ENCODE measurements around the gene PSMC5.

PSMC5 gene

GRCh38 chr17:63821804-63822203 is 5.4 kb upstream of the PSMC5 start:
- DNase-seq = no peak

- DNase-seq = no peak
These were observed 4.7 kb upstream of the PSMC5 start for GRCh38 chr17:63822537-63822936.

GRCh38 chr17:63823659-63824331 is 3.4 kb upstream of the PSMC5 start:
- no peak for DNase-seq

GRCh38 chr17:63824362-63824761 is 2.9 kb upstream of the PSMC5 start:
- no peak for DNase-seq

- DNase-seq = no peak
These were observed 696 bp upstream of the PSMC5 start for GRCh38 chr17:63826468-63827001.

- DNase-seq = no peak
These were observed 580 bp downstream of the PSMC5 start for GRCh38 chr17:63827801-63828221.

GRCh38 chr17:63828936-63829335 is 1.7 kb downstream of the PSMC5 start:
- DNase-seq = no peak

- DNase-seq = no peak
These were observed 3.0 kb downstream of the PSMC5 start for GRCh38 chr17:63830278-63830677.

GRCh38 chr17:63830904-63831491 is 3.8 kb downstream of the PSMC5 start:
- no peak for DNase-seq

- no peak for DNase-seq
These were observed 4.3 kb downstream of the PSMC5 start for GRCh38 chr17:63831505-63831904.

GRCh38 chr17:63832014-63832413 is 4.8 kb downstream of the PSMC5 start:
- DNase-seq = no peak

- no peak for DNase-seq
These were observed 5.2 kb downstream of the PSMC5 start for GRCh38 chr17:63832455-63832854.

- no peak for DNase-seq
These were observed 6.0 kb downstream of the PSMC5 start for GRCh38 chr17:63833026-63833740.

GRCh38 chr17:63833741-63834373 is 6.6 kb downstream of the PSMC5 start:
- no peak for DNase-seq

GRCh38 chr17:63834431-63835166 is 7.4 kb downstream of the PSMC5 start:
- DNase-seq = peak; percentile 53 to 57

- DNase-seq = no peak
These were observed 8.0 kb downstream of the PSMC5 start for GRCh38 chr17:63835167-63835720.

GRCh38 chr17:63836811-63837210 is 9.6 kb downstream of the PSMC5 start:
- no peak for DNase-seq

- DNase-seq = no peak
These were observed 10.2 kb downstream of the PSMC5 start for GRCh38 chr17:63837480-63837879.

- DNase-seq = no peak
These were observed 10.8 kb downstream of the PSMC5 start for GRCh38 chr17:63837962-63838600.

GRCh38 chr17:63838631-63839171 is 11.5 kb downstream of the PSMC5 start:
- no peak for DNase-seq

GRCh38 chr17:63840591-63841349 is 13.5 kb downstream of the PSMC5 start:
- DNase-seq = no peak
